Stimulated activated CD4-positive, alpha-beta T cell treated with anti-CD3 and anti-CD28 coated beads, Interleukin-15, amount 100 ng/mL, for 24 hours (primary cell): ENCODE results near the gene CHAD.

Experiments used
- DNase-seq: peaks from one replicate; pipeline ENCODE4 v3.0.0-alpha.2; 2020

CHAD gene, protein sequence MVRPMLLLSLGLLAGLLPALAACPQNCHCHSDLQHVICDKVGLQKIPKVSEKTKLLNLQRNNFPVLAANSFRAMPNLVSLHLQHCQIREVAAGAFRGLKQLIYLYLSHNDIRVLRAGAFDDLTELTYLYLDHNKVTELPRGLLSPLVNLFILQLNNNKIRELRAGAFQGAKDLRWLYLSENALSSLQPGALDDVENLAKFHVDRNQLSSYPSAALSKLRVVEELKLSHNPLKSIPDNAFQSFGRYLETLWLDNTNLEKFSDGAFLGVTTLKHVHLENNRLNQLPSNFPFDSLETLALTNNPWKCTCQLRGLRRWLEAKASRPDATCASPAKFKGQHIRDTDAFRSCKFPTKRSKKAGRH

GRCh38 chr17:50468304-50469207 is at the start of gene CHAD:
TSS of gene CHAD (minus strand) at chr17:50468880. CDS start at chr17:50468813, 67 bp downstream.
- no peak for DNase-seq

DNA sequence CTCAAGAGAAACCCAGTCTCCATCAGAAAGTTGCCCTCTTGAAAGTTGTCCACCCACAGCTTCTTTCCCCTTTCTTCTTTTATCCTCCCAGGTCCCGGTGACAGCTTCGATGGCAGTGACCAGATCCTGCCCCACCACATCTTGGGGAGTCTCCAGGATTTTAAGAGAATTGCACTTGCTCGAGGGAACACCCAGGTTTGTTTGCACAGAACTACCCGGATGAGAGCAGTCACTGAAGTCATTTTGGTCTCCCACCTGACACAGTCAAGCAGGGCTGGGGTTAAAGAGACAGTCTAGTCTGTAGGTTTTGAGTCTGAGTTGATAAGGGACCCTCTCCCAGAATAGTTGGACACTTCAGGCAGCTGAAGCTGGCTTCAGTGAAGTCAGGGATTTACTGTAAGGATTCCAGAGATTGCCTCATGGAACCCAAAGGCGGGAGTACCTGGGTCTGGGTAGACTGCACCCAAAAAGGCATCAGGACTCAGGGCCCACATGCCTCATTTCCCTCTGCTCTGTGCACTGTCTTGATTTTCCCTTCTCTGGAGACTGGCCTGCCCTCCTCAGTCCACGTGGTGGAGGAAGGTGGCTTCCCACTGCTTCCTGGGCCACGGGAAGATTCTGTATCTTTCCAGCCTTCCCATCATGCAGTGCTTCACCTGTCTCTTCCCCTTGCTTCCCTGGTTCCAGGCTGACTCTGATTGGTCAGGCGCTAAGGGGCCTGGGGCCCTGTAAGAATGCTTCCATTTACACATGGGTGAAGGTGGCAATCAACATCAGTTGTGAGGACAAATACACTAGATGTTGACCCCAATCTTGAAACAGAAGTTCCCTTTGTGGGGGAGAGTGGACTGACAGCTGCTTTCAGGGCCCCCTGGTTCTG is 49.1 kb upstream of the CHAD start:
- no peak for DNase-seq

DNA sequence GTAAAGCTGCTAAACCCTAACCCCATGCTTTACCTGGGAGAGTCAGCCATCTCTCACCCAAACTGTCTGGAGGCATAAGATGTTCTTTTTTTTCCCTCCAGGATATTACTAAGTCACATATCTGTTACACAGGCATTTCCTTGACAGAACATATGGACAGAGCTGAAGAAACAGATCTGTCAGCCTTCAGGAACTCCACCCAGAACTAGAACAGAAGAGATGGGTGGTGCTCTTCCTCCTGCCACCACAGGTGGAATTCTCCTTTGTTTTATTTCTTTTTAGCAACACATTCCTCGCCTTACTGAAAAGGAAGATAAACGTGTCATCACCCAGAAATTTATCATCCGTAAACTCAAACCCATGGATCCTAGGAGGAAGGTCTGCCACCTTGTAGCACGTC is 48.3 kb upstream of the CHAD start:
- DNase-seq = no peak

DNA sequence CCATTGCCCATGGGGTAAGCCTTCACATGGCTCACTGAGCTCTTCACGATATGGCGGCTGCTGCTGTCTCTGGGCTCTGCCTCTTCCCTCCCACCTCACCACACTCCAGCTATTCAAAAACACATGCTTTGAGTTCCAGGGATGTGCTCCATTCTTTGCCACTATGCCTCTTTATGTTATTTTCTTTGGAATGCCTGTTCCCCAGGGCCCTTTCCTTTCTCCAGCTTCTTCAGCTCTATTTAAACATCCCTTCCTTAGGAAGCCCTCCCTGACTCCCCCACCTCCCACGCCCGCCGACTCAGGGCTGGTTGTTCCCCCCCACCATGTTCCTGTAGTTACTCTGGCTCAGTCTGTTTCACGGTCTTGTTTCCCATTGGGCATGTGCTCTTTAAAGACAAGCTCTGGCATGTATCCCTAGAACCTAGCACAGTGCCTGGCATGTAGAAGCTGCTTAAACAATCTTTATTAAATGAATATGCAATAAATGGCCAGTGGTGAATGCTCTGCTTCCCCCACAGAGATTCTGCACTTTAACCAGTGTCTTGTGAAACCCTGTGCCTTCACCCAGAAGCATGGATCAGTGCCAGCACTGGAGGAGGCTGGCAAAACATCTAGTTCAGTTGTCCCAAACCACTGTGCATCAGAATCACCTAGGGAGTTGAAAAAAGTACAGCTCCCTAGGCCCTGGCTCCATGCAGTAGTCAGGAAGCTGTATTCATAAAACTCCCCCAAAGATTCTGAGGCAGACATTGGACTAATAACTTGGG is 46.4 kb upstream of the CHAD start:
- DNase-seq = no peak

DNA sequence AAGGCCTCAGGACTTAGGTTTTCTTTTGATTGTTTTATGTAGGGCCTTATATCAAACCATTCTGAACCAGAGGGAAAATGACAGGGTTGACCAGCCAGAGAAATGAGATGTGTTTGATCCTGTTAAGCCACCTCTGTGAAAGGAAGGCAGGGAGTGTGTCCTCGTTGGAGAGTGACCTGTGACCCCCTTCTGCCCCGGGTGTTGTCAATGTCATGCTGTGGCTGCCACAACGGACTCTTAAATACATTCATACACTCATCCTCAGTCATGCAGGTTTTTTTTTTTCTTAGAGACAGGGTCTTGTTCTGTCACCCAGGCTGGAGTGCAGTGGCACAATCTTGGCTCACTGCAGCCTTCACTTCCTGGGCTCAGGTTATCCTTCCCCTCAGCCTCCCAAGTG is 45.7 kb upstream of the CHAD start:
- no peak for DNase-seq

DNA sequence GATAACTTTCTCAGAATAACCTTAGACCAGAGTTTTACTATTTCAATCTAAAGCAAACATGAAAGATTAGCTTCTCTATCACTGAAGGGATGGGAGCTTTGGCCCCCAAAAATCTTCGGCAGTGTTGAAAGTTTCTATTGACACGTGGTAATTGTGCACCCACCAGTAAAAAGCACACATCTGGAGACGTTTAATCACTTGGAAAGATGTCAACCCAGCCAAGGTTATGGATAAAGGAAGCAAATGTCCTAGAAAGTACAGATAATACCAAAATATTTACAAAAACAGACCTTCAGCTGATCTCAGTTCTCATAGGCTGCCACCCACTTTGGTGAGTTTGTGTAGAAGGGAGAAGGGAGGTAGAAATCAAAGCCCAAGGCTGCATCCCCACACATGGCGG is 44.8 kb upstream of the CHAD start:
- DNase-seq = no peak

DNA sequence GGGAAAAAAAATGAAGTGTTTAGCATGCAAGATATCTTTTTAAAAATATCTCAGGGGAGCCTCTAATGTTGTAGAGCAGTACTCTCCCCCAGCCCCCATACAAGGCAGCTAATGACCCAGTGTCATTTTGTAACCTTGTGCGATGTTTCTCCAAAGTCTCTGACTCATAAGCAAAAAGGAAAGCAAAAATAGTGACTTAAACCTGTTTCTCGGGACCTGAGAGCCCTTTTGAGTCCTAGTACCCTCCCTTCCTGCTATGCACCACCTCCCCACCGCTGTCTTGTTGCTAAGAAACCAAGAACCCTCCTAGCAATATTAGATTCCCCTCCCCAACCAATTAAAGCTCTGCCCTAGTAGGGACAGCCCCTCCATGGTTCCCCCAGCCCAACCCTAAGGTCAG is 42.4 kb upstream of the CHAD start:
- peak; percentile 70 for DNase-seq

DNA sequence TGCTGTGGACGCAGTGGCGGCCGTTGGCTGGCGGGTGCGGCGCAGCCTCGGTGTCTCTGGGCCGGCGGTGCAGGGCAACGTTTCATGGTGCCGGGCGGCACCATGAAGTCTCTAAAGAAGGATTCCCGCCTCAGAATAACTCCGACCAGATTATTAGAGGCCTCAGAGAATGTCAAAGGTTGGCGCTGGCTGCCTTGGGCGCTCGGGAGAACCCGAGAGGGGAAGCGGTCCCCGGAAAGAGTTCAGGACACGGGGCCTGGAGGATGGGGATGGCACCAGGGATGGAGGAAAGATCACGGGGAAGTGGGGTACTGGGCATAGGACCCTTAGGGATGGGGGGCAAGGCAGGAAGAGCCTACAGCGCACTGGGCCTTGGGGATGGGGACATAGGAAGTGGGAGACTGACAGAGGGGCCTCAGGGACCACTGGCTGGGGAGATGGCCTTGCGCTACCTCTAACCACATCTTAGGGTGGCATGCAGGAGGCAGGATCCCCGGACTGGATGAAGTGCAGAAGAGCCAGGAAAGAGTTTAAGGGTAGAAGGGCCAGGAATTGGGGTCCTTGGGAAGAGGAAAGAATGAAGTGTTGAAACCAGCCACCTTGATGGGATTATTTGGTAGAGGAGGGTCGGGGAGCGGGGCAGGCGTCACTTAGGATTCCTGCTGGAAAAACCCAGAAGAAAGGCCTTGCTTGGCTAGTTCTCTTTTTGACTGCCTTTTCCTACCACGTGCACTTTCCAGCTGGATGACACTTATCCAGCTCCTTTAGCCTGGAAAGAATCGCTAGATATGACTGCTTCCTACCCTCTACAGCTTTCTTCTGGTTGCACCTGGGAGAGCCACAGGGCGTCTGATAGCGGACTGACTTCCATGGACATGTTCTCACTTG is 40.1 kb upstream of the CHAD start:
- no peak for DNase-seq

DNA sequence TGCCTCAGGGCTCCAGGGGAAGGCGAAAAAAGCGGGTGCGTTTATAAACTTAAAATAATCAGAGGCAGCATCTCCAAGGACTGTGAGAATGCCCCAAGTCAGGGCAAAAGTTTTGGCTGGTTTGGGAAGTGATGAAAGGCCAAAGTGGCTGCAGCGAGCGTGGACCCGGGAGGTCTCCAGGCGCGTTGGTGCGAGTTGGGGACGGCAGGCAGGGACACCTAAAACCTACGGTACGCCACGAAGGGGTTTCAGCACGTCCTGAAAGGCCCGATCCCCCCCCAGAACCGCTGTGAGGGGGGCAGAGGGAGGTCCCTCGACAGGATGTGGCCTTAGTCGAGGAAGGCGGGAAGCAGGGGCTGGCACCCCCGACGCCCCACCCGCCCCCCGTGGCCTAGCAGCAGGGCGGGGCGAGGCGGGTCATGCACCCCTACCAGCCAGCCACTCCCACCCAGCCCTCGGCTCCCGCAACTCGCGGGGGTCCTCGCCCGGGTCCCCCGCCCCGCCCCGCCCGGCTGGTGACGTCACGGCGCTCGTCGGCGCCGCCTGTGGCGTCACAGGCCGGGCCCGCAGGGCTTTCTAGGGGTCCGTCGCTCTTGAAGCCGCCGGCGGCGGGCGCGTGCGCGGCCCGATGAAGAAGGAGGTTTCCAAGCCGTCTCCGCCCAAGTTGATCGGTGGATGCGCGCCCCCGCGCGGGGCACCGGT is 39.3 kb upstream of the CHAD start, which contains the start of gene MYCBPAP:
Gene MYCBPAP (plus strand): TSS at position 569 of the 702 bp plus-strand sequence. CDS start 236 bp downstream, outside the sequence.
- peak; percentile 89 for DNase-seq

GRCh38 chr17:50506298-50506697 is 37.6 kb upstream of the CHAD start:
- DNase-seq = no peak

DNA sequence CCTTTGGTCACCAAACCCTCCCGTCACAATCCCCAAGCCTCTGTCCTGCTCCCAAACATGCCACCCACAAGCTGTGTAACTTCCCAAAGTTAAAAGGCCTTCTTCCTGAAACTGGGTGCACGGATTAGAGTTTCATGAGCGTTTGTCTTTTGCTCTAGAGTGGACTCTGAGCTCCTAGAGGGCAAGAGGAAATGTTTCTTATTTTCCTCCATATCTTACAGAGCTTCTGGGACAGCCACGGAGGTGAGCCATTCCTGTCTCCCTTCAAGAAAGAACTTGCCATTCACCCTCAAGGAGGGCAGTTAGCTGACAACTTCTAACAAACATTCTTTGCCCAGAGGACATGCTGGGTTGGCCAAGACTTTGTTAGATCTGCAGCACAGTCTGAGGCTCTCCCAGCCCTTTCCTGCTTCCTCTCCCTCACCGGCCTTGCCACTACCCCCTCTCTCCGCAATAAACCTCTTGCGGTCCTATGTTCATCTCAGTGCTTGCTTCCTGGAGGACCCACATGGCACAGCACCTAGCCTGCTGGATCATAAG is 37.0 kb upstream of the CHAD start:
- no peak for DNase-seq

GRCh38 chr17:50502301-50502990 is 33.8 kb upstream of the CHAD start:
- no peak for DNase-seq

DNA sequence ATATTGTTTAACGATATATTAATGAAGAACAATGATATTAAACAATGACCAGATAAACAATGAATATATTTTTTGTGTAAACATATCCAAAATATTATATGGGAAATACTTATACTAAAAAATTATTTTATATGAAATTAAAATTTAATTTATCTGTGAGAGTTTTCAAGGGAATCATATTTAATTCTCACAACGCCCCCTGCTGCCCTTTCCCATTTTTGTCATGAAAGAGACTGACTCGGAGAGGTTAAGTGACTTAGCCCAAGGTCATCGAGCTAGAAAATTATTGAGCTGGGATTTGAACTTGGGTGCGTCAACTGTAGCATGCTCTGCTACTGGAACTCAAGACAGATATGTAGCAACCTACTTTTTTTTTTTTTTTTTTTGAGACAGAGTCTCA is 32.4 kb upstream of the CHAD start:
- DNase-seq = peak; percentile 55

DNA sequence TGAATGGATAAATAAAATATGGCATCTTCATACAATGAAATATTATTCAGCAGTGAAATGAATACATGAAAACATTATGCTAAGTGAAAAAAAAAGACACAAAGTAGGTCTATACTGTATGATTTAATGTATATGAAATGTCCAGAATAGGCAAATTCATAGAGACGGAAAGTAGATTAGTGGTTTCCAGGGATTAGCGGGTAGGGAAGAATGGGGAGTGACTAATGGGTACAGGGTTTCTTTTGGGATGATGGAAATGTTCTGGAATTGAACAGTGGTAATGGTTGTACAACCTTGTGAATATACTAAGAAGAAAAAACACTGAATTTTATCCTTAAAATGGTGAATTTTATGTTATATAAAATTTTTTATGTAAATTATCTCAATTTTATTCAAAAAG is 31.0 kb upstream of the CHAD start:
- no peak for DNase-seq

- no peak for DNase-seq
These were observed 30.6 kb upstream of the CHAD start for GRCh38 chr17:50499270-50499669.

DNA sequence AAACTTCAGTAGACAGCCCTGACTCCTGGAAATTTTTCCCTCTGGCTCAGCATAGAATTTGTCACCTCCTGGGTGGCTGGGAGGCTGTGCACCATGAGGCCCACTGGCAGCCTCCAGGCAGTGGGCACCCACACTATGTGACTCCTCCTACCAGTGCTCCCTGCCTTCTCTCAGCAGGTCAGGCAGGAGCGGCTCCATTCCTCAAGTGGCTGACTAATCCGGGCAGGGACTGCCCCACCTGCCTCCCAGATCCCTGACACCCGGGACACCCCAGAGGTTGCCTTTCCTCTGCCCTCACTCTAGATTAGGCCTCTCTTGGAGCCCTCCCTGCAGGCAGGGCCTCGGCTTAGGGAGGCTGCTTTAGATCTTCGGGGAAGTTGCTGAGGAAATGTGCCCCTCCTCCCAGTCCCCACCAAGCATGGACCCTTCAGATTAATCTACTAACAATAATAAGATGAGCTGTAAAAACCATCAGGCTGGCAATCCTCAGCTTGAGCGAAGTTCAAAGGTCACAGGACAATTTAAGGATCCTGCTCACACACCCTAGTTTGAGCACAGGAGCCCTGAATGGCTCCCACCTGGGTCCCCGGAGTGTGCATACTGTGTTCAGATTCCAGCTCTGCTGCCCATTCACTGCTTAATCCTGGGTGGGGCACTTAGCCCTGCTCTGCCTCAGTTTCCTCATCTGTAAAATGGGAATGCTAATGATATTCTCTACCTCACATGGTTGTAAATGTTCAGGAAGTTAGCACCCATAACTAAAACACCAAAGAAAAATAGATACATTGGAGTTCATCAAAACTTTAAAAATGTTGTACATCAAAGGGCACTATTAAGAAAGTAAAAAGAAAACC is 29.6 kb upstream of the CHAD start:
- DNase-seq = no peak

- no peak for DNase-seq
These were observed 27.2 kb upstream of the CHAD start for GRCh38 chr17:50495918-50496317.

DNA sequence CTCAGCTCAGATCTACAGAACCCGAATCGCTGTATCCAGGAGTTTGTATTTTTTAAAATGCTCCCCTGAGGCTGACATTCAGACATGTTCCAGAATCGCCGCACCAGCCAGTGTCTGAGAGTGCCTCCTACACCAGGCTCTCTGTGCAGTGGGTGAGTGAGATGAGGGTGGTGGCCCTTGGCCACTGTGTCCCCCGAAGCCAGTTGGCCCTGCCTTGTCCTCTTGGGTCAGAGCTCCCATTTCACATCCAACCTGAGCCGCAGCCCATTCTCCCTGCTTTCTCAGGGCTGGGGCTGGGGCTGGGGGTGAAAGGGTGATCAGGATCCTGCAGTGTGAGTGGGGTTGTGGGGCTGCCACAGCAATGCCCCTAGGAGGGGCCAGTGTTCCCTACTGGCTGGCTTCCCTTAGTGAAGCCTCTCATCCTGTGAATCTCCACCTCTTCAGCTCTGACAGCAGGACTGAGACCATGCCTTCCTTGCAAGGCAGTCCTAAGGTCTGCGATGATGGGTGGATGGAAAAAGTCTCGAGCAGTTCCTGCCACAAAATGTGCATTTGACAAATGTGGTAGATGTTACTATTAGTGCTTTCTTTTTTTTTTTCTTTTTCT is 26.6 kb upstream of the CHAD start:
- DNase-seq = no peak
